Measurements from ENCODE around the gene TIGD2.
A peak's percentile ranks its signal among the peaks of the same experiment; 100 is the strongest.

Gene TIGD2

GRCh38 chr4:89110986-89111832 lies at the start of gene TIGD2:
Gene TIGD2 (plus strand): TSS chr4:89111533. CDS start chr4:89112975, 1,442 bp downstream.
- peak; percentile 84 for TF ChIP-seq CTCF (IDR thresholded peaks at IDR 0.05; ENCODE audit: borderline replicate concordance, insufficient read depth, low read depth, low read length)
- H3K4me3 ChIP-seq (ENCODE audit: low read depth, low read length): peak within 1 kb of the TSS; percentile 94

GRCh38 chr4:89064848-89065247 lies 46.5 kb upstream of the TIGD2 start:
- H3K4me3 ChIP-seq (ENCODE audit: low read depth, low read length): no peak overlapping the region
- TF ChIP-seq CTCF (IDR thresholded peaks at IDR 0.05; ENCODE audit: borderline replicate concordance, insufficient read depth, low read depth, low read length): no peak

- no peak overlapping the region for H3K4me3 ChIP-seq (ENCODE audit: low read depth, low read length)
- TF ChIP-seq CTCF (IDR thresholded peaks at IDR 0.05; ENCODE audit: borderline replicate concordance, insufficient read depth, low read depth, low read length): no peak
Measured at GRCh38 chr4:89067417-89067816, 43.9 kb upstream of the TIGD2 start.

- no peak overlapping the region for H3K4me3 ChIP-seq (ENCODE audit: low read depth, low read length)
- TF ChIP-seq CTCF (IDR thresholded peaks at IDR 0.05; ENCODE audit: borderline replicate concordance, insufficient read depth, low read depth, low read length): no peak
Measured at GRCh38 chr4:89069481-89069880, 41.9 kb upstream of the TIGD2 start.

GRCh38 chr4:89070041-89070440 lies 41.3 kb upstream of the TIGD2 start:
- no peak overlapping the region for H3K4me3 ChIP-seq (ENCODE audit: low read depth, low read length)
- no peak for TF ChIP-seq CTCF (IDR thresholded peaks at IDR 0.05; ENCODE audit: borderline replicate concordance, insufficient read depth, low read depth, low read length)

GRCh38 chr4:89071311-89071710 lies 40.0 kb upstream of the TIGD2 start:
- H3K4me3 ChIP-seq (ENCODE audit: low read depth, low read length): no peak overlapping the region

More at GRCh38 chr4:89071311-89071710, 40.0 kb upstream of the TIGD2 start:
- TF ChIP-seq CTCF (IDR thresholded peaks at IDR 0.05; ENCODE audit: borderline replicate concordance, insufficient read depth, low read depth, low read length): no peak

All from GM12875 (cell line).